ENCODE data around the gene ADCY5. TPM values are rescaled to one million over a fixed set of nuclear protein-coding genes. Genes with fewer than 3 reads are reported as not detected.

The ADCY5 gene
- polyA plus RNA-seq, 2 of the 4 experiments (the other 2 are of a cell fraction) = 0.57 to 0.68 TPM

- 0 out of 3 replicates have a peak, but pooled peaks cover 3% of the 10 kb centered on the region for H3K9me3 ChIP-seq
- 60% methylated on average over 10 of the region's 13 CpGs for WGBS (ENCODE audit: missing lambda C conversion rate)
- ATAC-seq = no peak
- H3K27ac ChIP-seq = no peak overlapping the region
- TF ChIP-seq USF2 (IDR thresholded peaks at IDR 0.05) (no peak), RNF2 (IDR thresholded peaks at IDR 0.05; ENCODE audit: borderline replicate concordance, low read depth) (no peak), ELK1 (IDR thresholded peaks at IDR 0.05; ENCODE audit: low read depth, low read length) (no peak), REST (IDR thresholded peaks at IDR 0.05) (no peak), NFE2L2 (conservative IDR thresholded peaks at IDR 0.05; ENCODE audit: low read length) (no peak), NR3C1 (IDR thresholded peaks at IDR 0.05) (no peak), FOSB (CRISPR knock-in tag; IDR thresholded peaks at IDR 0.05) (no peak), POLR2A (IDR thresholded peaks at IDR 0.05; ENCODE audit: low read length) (no peak), ATOH8 (CRISPR knock-in tag; IDR thresholded peaks at IDR 0.05; ENCODE audit: low read depth) (no peak), MAFK (IDR thresholded peaks at IDR 0.05; ENCODE audit: partially characterized antibody) (no peak), RCOR1 (IDR thresholded peaks at IDR 0.05; ENCODE audit: low read depth, low read length) (no peak), ZNF302 (CRISPR knock-in tag; IDR thresholded peaks at IDR 0.05) (no peak)
- POLR2A ChIA-PET = no interaction called here
- H3K4me2 ChIP-seq = no peak overlapping the region
- H3K4me1 ChIP-seq = no peaks in the 10 kb centered on the region
- no peak for DNase-seq (ENCODE audit: low read depth in 1 of 2, low spot score in 1 of 2)
- FAIRE-seq = no peak
- CTCF ChIA-PET = interaction anchor here (0.6 to 1.5 kb wide), 3 partner anchors 14 to 1798 kb away, joined by 3 to 4 read pairs (median 4); no protein-coding TSS in a partner anchor
- no peak overlapping the region for H3K4me3 ChIP-seq
Observed at GRCh38 chr3:123373474-123373987, 75.4 kb downstream of the ADCY5 start.

GRCh38 chr3:123372686-123373473, 76.0 kb downstream of the ADCY5 start:
- Histone ChIP-seq H3K4me2 (no peak overlapping the region), H3K27ac (no peak overlapping the region), H3K4me3 (no peak overlapping the region), H3K9me3 (0 out of 3 replicates have a peak, but pooled peaks cover 3% of the 10 kb centered on the region), H3K4me1 (no peaks in the 10 kb centered on the region)
- FAIRE-seq = no peak
- POLR2A ChIA-PET = no interaction called here
- no peak for ATAC-seq
- CTCF ChIA-PET = interaction anchor here (0.6 to 1.5 kb wide), 2 partner anchors 15 to 1797 kb away, joined by 3 to 4 read pairs; no protein-coding TSS in a partner anchor
- DNase-seq (ENCODE audit: low read depth in 1 of 2, low spot score in 1 of 2) = no peak
- WGBS (ENCODE audit: missing lambda C conversion rate) = 50% methylated on average over 7 of the region's 7 CpGs
- no peak for TF ChIP-seq ATOH8 (CRISPR knock-in tag; IDR thresholded peaks at IDR 0.05; ENCODE audit: low read depth)
- no peak for TF ChIP-seq TP53 (CRISPR knock-in tag; IDR thresholded peaks at IDR 0.05)
- TF ChIP-seq HOXA7 (CRISPR knock-in tag; IDR thresholded peaks at IDR 0.05) = no peak
- TF ChIP-seq JUNB (IDR thresholded peaks at IDR 0.05) = no peak
- TF ChIP-seq ZSCAN20 (CRISPR knock-in tag; IDR thresholded peaks at IDR 0.05) = no peak
- no peak for TF ChIP-seq MYC (IDR thresholded peaks at IDR 0.05; ENCODE audit: borderline replicate concordance, low read length)
- no peak for TF ChIP-seq MAZ (IDR thresholded peaks at IDR 0.05; ENCODE audit: borderline replicate concordance, low read depth, low read length)
- TF ChIP-seq CEBPB (IDR thresholded peaks at IDR 0.05) = no peak
- no peak for TF ChIP-seq HES2 (IDR thresholded peaks at IDR 0.05)
- TF ChIP-seq RNF2 (IDR thresholded peaks at IDR 0.05; ENCODE audit: borderline replicate concordance, low read depth) = no peak
- TF ChIP-seq CBX8 (IDR thresholded peaks at IDR 0.05) = no peak
- TF ChIP-seq MAX (IDR thresholded peaks at IDR 0.05) = no peak

All from A549 (cell line).